ENCODE data around the gene SUCLG2. TPM values are rescaled to one million over a fixed set of nuclear protein-coding genes. Genes with fewer than 3 reads are reported as not detected.

The SUCLG2 gene, protein sequence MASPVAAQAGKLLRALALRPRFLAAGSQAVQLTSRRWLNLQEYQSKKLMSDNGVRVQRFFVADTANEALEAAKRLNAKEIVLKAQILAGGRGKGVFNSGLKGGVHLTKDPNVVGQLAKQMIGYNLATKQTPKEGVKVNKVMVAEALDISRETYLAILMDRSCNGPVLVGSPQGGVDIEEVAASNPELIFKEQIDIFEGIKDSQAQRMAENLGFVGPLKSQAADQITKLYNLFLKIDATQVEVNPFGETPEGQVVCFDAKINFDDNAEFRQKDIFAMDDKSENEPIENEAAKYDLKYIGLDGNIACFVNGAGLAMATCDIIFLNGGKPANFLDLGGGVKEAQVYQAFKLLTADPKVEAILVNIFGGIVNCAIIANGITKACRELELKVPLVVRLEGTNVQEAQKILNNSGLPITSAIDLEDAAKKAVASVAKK
- total RNA-seq (2012; rRNA removed): 56.8 and 64.9 TPM in 2 replicates

DNA sequence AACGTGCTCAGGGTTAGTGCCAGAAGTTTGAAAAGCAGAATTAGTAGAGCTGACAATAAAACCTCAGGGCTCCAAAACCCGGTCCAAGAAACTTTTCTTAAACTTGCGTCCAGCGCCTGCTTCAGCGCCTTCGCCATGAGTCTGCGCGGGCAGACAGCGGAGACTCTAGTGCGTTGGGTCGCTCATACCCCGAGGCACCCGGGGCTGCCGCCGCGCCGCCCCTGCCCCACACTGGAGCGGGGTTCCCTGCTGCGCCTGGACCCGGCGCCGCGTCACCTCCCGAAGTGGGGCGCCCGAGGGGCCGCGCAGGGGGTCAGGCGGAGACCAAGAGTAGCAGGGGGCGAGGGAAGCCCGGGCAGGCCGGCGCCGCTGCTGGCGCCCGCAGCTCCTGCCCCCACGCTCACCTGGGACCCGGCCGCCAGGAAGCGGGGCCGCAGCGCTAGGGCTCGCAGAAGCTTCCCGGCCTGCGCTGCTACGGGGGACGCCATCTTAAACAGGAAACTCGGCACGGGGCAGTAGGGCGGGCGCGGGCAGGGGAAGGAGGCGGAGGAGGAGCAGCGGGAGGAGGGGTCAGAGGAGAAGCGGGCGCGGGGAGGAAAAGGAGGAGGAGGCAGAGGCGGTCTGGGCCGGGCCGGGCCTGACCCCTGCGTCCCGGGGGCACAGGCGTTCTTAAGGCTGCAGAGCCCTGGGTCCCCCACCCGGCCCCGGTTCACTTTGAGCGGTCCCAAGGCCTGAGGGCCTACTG lies at the start of gene SUCLG2:
Gene SUCLG2, minus strand, starts transcription at position 514 of the 745 bp plus-strand sequence. Its CDS starts 26 bp downstream, at position 488.
- Histone ChIP-seq H3K9me3 (replicated peaks; ENCODE audit: low read length) (no peaks in the 10 kb centered on the region), H3K36me3 (ENCODE audit: insufficient read depth, low read length) (no peaks in the 10 kb centered on the region), H3K4me3 (ENCODE audit: low read length) (peak within 1 kb of the TSS; percentile 80), H3K4me2 (ENCODE audit: low read length) (peak within 1 kb of the TSS; percentile 98), H3K4me1 (ENCODE audit: control insufficient read depth, insufficient read depth, low read length) (peaks cover 30% of the 10 kb centered on the region), H3K9ac (ENCODE audit: low read depth, low read length) (peak within 1 kb of the TSS; percentile 98), H3K27me3 (ENCODE audit: control insufficient read depth, insufficient read depth, low read length) (no peaks in the 10 kb centered on the region)

DNA sequence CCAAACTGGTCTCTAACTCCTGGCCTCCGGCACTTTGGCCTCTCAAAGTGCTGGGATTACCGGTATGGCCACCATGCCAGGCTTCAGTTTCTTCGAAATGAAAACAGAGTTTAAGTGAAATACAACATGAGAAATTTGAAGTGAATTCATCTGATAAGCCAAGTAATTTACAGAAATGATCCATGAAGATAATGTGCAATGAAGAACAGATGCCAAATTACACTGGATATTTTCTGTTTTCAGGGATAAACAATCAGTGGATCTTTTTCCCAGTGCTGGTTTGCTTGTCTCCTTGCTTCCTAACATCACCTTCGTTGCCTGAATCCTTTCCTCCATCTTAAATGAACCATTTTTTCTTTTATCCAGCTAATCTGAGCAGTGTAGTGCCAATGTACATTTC lies 46.2 kb upstream of the SUCLG2 start:
- Histone ChIP-seq H3K36me3 (ENCODE audit: insufficient read depth, low read length) (no peaks in the 10 kb centered on the region), H3K9me3 (replicated peaks; ENCODE audit: low read length) (no peaks in the 10 kb centered on the region), H3K27me3 (ENCODE audit: control insufficient read depth, insufficient read depth, low read length) (no peaks in the 10 kb centered on the region), H3K9ac (ENCODE audit: low read depth, low read length) (no peak overlapping the region), H3K4me1 (ENCODE audit: control insufficient read depth, insufficient read depth, low read length) (no peaks in the 10 kb centered on the region), H3K4me3 (ENCODE audit: low read length) (no peak overlapping the region), H3K4me2 (ENCODE audit: low read length) (no peak overlapping the region)

DNA sequence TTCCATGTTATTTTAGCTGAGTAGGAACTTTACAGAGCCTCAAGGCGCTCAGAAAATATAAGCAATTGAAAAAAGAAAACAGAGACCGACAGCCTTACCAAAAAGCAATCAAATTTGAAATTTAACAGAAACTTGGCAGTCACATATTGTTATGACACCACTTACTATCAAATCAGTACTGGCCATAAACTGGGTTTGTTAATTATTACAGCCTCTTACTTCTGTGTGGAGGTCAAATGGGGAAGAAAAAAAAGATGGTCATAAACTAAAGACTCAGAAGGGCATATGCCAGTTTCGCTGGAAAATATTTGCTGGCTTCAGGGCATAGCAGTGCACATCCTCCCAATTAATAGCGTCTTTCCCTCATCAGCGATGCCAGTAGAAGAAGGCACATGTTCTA lies 45.5 kb upstream of the SUCLG2 start:
- Histone ChIP-seq H3K27me3 (ENCODE audit: control insufficient read depth, insufficient read depth, low read length) (no peaks in the 10 kb centered on the region), H3K4me2 (ENCODE audit: low read length) (no peak overlapping the region), H3K9me3 (replicated peaks; ENCODE audit: low read length) (no peaks in the 10 kb centered on the region), H3K36me3 (ENCODE audit: insufficient read depth, low read length) (no peaks in the 10 kb centered on the region), H3K9ac (ENCODE audit: low read depth, low read length) (no peak overlapping the region), H3K4me3 (ENCODE audit: low read length) (no peak overlapping the region), H3K4me1 (ENCODE audit: control insufficient read depth, insufficient read depth, low read length) (no peaks in the 10 kb centered on the region)

DNA sequence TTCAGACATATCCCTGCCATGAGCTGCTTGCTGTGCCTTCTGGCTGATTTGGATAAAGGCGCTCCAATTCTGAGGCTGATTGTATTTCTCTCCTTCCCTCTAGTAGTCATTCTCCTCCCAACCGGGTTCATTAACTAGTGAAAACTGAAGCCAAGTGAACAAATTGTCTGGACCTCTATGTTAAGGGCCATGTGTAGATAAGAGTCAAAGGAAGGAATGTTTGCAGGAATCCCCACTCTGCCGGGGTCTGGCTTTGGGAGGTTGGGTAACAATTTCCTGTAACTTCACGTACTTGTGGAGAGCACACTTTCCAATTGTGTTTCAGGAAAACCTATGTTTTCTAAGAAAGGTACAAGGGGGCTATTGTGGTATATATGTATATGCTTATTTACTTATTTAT lies 38.2 kb upstream of the SUCLG2 start:
- Histone ChIP-seq H3K4me1 (ENCODE audit: control insufficient read depth, insufficient read depth, low read length) (no peaks in the 10 kb centered on the region), H3K36me3 (ENCODE audit: insufficient read depth, low read length) (no peaks in the 10 kb centered on the region), H3K27me3 (ENCODE audit: control insufficient read depth, insufficient read depth, low read length) (no peaks in the 10 kb centered on the region), H3K4me3 (ENCODE audit: low read length) (no peak overlapping the region), H3K4me2 (ENCODE audit: low read length) (no peak overlapping the region), H3K9ac (ENCODE audit: low read depth, low read length) (no peak overlapping the region), H3K9me3 (replicated peaks; ENCODE audit: low read length) (no peaks in the 10 kb centered on the region)

DNA sequence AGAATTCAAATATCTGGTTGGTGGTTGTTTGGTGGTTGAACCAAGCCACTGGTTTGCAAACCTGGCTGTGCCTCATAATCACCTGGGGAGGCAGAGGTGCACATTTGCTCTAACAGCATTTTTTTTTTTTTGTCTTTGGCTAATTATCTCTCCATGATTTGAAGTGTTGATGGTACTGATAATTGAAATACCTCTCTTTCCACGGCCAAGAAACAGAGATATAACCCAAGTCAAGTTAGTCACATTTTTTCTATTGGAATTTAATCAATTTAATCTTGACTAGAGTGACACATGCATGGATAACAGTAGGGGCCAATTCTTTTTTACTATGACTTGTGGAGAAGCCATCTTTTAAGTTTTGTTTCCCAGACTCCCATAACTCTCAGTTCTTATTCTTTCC lies 37.5 kb upstream of the SUCLG2 start:
- Histone ChIP-seq H3K27me3 (ENCODE audit: control insufficient read depth, insufficient read depth, low read length) (no peaks in the 10 kb centered on the region), H3K9ac (ENCODE audit: low read depth, low read length) (no peak overlapping the region), H3K36me3 (ENCODE audit: insufficient read depth, low read length) (no peaks in the 10 kb centered on the region), H3K4me2 (ENCODE audit: low read length) (no peak overlapping the region), H3K4me1 (ENCODE audit: control insufficient read depth, insufficient read depth, low read length) (no peaks in the 10 kb centered on the region), H3K9me3 (replicated peaks; ENCODE audit: low read length) (no peaks in the 10 kb centered on the region), H3K4me3 (ENCODE audit: low read length) (no peak overlapping the region)

DNA sequence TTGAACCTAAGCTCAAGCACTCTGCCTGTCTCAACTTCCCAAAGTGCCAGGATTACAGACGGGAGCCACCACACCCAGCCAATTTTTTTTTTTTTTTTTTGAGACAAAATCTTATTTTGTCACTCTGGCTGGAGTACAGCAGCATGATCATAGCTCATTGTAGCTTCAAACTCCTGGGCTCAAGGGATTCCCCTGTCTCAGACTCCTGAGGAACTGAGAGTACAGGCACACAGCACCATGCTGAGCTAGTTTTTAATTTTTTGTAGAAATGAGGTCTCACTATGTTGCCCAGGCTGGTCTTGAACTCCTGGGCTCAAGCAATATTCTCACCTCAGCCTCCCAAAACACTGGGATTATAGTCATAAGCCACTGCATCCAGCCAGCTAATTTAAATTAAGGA lies 36.8 kb upstream of the SUCLG2 start:
- Histone ChIP-seq H3K9me3 (replicated peaks; ENCODE audit: low read length) (no peaks in the 10 kb centered on the region), H3K4me1 (ENCODE audit: control insufficient read depth, insufficient read depth, low read length) (no peaks in the 10 kb centered on the region), H3K36me3 (ENCODE audit: insufficient read depth, low read length) (no peaks in the 10 kb centered on the region), H3K27me3 (ENCODE audit: control insufficient read depth, insufficient read depth, low read length) (no peaks in the 10 kb centered on the region), H3K9ac (ENCODE audit: low read depth, low read length) (no peak overlapping the region), H3K4me2 (ENCODE audit: low read length) (no peak overlapping the region), H3K4me3 (ENCODE audit: low read length) (no peak overlapping the region)

DNA sequence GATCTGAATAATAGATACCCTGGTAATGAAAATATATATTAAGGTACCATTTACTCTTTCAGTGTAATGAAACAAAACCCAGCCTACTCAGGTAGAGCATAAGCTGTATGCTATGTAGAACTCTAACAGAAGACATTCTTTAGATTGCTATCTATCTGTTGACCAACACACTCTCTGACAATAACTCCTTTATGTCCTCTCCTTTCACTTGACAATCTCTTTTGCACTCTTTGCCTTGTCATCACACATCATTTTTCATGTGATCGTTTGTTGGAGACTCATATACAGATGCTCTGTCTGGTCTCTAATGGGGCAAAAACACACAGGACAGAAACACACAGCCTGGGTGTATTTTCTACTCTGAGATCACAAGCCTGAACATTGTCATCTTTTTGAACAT lies 35.4 kb upstream of the SUCLG2 start:
- no peak overlapping the region for H3K4me2 ChIP-seq (ENCODE audit: low read length)
- H3K9me3 ChIP-seq (replicated peaks; ENCODE audit: low read length): no peaks in the 10 kb centered on the region
- no peak overlapping the region for H3K9ac ChIP-seq (ENCODE audit: low read depth, low read length)
- H3K36me3 ChIP-seq (ENCODE audit: insufficient read depth, low read length): no peaks in the 10 kb centered on the region
- H3K4me1 ChIP-seq (ENCODE audit: control insufficient read depth, insufficient read depth, low read length): no peaks in the 10 kb centered on the region
- no peaks in the 10 kb centered on the region for H3K27me3 ChIP-seq (ENCODE audit: control insufficient read depth, insufficient read depth, low read length)
- no peak overlapping the region for H3K4me3 ChIP-seq (ENCODE audit: low read length)

DNA sequence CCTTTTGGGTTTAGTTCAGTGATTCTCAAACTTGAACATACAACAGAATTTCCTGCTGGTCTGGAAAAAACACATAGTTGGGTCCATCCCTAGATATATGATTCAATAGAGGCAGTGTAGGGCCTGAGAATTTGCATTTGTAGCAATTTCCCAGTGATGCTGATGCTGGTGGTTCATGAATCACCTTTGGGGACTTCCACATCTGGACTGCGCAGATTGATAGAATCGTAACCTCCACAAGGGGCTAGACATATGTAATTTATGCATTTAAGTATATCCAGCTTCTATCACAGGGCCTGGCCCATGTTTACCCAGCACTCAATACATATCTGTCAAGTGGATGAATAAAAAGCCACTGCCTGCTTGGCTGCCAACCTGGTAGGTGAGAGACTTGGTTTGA lies 33.8 kb upstream of the SUCLG2 start:
- Histone ChIP-seq H3K27me3 (ENCODE audit: control insufficient read depth, insufficient read depth, low read length) (no peaks in the 10 kb centered on the region), H3K4me2 (ENCODE audit: low read length) (no peak overlapping the region), H3K9ac (ENCODE audit: low read depth, low read length) (no peak overlapping the region), H3K4me3 (ENCODE audit: low read length) (no peak overlapping the region), H3K36me3 (ENCODE audit: insufficient read depth, low read length) (no peaks in the 10 kb centered on the region), H3K9me3 (replicated peaks; ENCODE audit: low read length) (no peaks in the 10 kb centered on the region), H3K4me1 (ENCODE audit: control insufficient read depth, insufficient read depth, low read length) (no peaks in the 10 kb centered on the region)

DNA sequence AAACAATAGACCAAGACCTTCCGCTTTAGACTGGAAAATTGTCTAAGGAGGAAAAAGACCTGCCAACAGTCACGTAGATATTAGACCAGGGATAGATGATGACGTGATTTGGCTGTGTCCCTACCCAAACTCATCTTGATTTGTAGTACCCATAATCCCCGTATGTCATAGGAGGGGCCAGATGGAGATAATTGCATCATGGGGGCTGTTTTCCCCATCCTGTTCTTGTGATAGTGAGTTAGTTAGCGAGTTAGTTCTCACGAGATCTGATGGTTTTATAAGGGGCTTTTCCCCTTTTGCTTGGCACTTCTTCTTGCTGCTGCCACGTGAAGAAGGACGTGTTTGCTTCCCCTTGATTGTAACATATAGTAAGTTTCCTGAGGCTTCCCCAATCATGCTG lies 31.7 kb upstream of the SUCLG2 start:
- Histone ChIP-seq H3K4me3 (ENCODE audit: low read length) (no peak overlapping the region), H3K4me2 (ENCODE audit: low read length) (no peak overlapping the region), H3K27me3 (ENCODE audit: control insufficient read depth, insufficient read depth, low read length) (no peaks in the 10 kb centered on the region), H3K36me3 (ENCODE audit: insufficient read depth, low read length) (no peaks in the 10 kb centered on the region), H3K9ac (ENCODE audit: low read depth, low read length) (no peak overlapping the region), H3K4me1 (ENCODE audit: control insufficient read depth, insufficient read depth, low read length) (no peaks in the 10 kb centered on the region), H3K9me3 (replicated peaks; ENCODE audit: low read length) (no peaks in the 10 kb centered on the region)

DNA sequence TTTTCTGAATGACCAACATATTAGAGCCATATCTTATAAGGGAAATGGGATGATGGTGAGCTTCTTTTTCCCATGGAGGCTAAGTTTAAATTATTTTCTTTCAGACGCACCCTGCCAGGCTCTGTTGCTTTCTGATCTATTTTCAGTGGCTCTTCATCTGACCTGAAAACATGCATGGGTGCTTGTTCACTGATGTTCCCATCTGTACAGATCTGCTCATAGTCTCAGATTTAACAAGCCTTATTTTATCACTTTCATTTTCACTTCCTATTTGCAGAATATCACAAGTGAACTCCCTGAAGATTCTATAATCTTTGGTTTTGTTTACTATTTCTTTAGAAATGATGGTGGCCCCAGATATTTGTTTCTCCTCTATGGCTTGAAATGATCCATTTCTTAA lies 31.1 kb upstream of the SUCLG2 start:
- H3K9me3 ChIP-seq (replicated peaks; ENCODE audit: low read length): no peaks in the 10 kb centered on the region
- no peaks in the 10 kb centered on the region for H3K36me3 ChIP-seq (ENCODE audit: insufficient read depth, low read length)
- H3K4me3 ChIP-seq (ENCODE audit: low read length): no peak overlapping the region
- no peak overlapping the region for H3K9ac ChIP-seq (ENCODE audit: low read depth, low read length)
- H3K4me2 ChIP-seq (ENCODE audit: low read length): no peak overlapping the region
- no peaks in the 10 kb centered on the region for H3K27me3 ChIP-seq (ENCODE audit: control insufficient read depth, insufficient read depth, low read length)
- no peaks in the 10 kb centered on the region for H3K4me1 ChIP-seq (ENCODE audit: control insufficient read depth, insufficient read depth, low read length)

DNA sequence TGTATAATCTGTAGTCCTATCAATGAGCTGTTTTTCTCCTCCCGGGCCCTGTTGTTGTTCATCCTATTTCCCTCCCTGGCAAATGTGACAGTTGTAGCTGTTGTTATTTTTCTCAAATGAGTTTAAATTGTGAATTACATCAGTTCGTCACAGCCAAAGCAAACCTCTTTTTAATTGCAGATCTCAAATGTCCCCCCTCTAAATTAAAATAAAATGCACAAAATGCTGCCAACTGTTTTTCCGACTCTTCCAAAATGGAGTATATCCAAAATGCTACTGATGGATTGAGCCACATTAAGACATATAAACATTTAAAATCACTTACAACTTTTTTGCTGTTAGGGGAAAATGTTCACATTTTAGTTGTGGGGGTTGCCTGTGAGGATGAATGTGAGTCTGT lies 29.8 kb upstream of the SUCLG2 start:
- Histone ChIP-seq H3K9ac (ENCODE audit: low read depth, low read length) (no peak overlapping the region), H3K36me3 (ENCODE audit: insufficient read depth, low read length) (no peaks in the 10 kb centered on the region), H3K4me3 (ENCODE audit: low read length) (no peak overlapping the region), H3K4me1 (ENCODE audit: control insufficient read depth, insufficient read depth, low read length) (no peaks in the 10 kb centered on the region), H3K27me3 (ENCODE audit: control insufficient read depth, insufficient read depth, low read length) (no peaks in the 10 kb centered on the region), H3K9me3 (replicated peaks; ENCODE audit: low read length) (no peaks in the 10 kb centered on the region), H3K4me2 (ENCODE audit: low read length) (no peak overlapping the region)

All from skeletal muscle satellite cell (primary cell).